ENCODE data around the gene PLS1. TPM values are rescaled to one million over a fixed set of nuclear protein-coding genes. Genes with fewer than 3 reads are reported as not detected.

The PLS1 gene
- total and polyA plus RNA-seq, 2 of the 8 experiments (the other 6 are each of a cell fraction or from before 2014, with no cell fraction given) = 18.7 to 44.7 TPM

DNA sequence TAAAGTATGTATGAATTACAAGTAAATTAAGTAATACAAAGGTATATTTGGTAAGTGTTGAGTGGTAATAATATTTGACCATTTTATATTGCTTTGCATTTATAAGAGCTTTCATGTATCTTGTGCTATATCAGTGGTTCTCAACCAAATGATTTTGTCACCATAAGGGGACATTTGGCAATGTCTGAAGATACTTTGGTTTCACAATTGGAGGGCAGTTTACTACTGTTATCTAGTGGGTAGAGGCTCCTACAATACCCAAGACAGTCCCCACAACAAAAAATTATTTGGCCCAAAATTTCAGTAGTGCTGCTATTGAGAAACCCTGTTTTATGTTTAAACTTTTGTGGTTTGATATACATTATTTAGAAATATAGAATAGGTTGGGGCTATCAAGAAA is 142.2 kb downstream of the PLS1 start:
- no peaks in the 10 kb centered on the region for H3K23me2 ChIP-seq (ENCODE audit: low read depth, low read length)
- H2BK12ac ChIP-seq (ENCODE audit: low read depth, low read length) = no peak overlapping the region
- no peak overlapping the region for H2BK5ac ChIP-seq (ENCODE audit: low read depth, low read length)
- no peak overlapping the region for H2BK15ac ChIP-seq (ENCODE audit: low read length)
- H3K27me3 ChIP-seq (replicated peaks in 1 of 4; ENCODE audit: control insufficient read depth in 3 of 4, extremely low read depth in 1 of 4, insufficient read depth in 3 of 4, low read length in 3 of 4) = peaks cover 0 to 1% (median 0%) of the 10 kb centered on the region in 4 experiments; a peak in 1 of 7 replicates
- H3K79me1 ChIP-seq (ENCODE audit: low read depth, low read length) = peaks cover 3% of the 10 kb centered on the region; the same call in 1 of the 2 replicates
- no peak for TF ChIP-seq RAD21 (IDR thresholded peaks at IDR 0.05 in 1 of 2, conservative IDR thresholded peaks at IDR 0.05 in 1 of 2; ENCODE audit: low read depth in 2 of 2, low read length in 2 of 2)
- no peak for TF ChIP-seq HDAC6 (IDR thresholded peaks at IDR 0.05; ENCODE audit: low read depth, low read length)
- no peak for TF ChIP-seq KDM1A (IDR thresholded peaks at IDR 0.05; ENCODE audit: borderline replicate concordance, low read length)
- TF ChIP-seq FOSL1 (IDR thresholded peaks at IDR 0.05; ENCODE audit: insufficient read depth, low read depth, low read length) = no peak
- TF ChIP-seq MAFK (IDR thresholded peaks at IDR 0.05; ENCODE audit: low read depth, low read length) = no peak
- TF ChIP-seq CHD2 (IDR thresholded peaks at IDR 0.05; ENCODE audit: low read length) = no peak
- no peak for TF ChIP-seq EGR1 (IDR thresholded peaks at IDR 0.05; ENCODE audit: borderline replicate concordance, low read depth, low read length)
- TF ChIP-seq POU5F1 (IDR thresholded peaks at IDR 0.05; ENCODE audit: low read depth, low read length) = no peak
- no peak for TF ChIP-seq POLR2A (IDR thresholded peaks at IDR 0.05; ENCODE audit: control extremely low read depth in 1 of 2, low read depth in 2 of 2, low read length in 2 of 2)
- TF ChIP-seq SP4 (IDR thresholded peaks at IDR 0.05; ENCODE audit: low read length) = no peak
- no peak for TF ChIP-seq CBX5 (IDR thresholded peaks at IDR 0.05; ENCODE audit: low read depth, low read length)
- no peak for TF ChIP-seq CEBPB (IDR thresholded peaks at IDR 0.05; ENCODE audit: low read depth, low read length)
- H3K27ac ChIP-seq (ENCODE audit: low read depth, low read length) = no peak overlapping the region
- no peak overlapping the region for H4K91ac ChIP-seq (replicated peaks; ENCODE audit: insufficient read length, low read length)
- no peak for FAIRE-seq
- no peak overlapping the region for H3K4me2 ChIP-seq (ENCODE audit: insufficient read depth in 1 of 2, low read depth in 2 of 2, low read length in 2 of 2)
- H3K56ac ChIP-seq (replicated peaks; ENCODE audit: insufficient read length, low read depth, low read length) = no peak overlapping the region
- no peak overlapping the region for H2AFZ ChIP-seq (ENCODE audit: low read length)
- no peak overlapping the region for H3K14ac ChIP-seq (ENCODE audit: insufficient read length)
- H2BK120ac ChIP-seq (replicated peaks; ENCODE audit: low read depth, low read length) = no peak overlapping the region
- peaks cover 1 to 3% of the 10 kb centered on the region in 2 experiments for H4K20me1 ChIP-seq (replicated peaks in 1 of 2; ENCODE audit: control insufficient read depth in 1 of 2, insufficient read depth in 2 of 2, low read length in 2 of 2)
- H3K36me3 ChIP-seq (ENCODE audit: control insufficient read depth in 2 of 4, insufficient read depth in 4 of 4, low read length in 3 of 4) = no peaks in the 10 kb centered on the region
- DNase-seq (ENCODE audit: low read depth in 1 of 2, low spot score in 2 of 2) = no peak
- no peak overlapping the region for H3K9ac ChIP-seq (replicated peaks in 1 of 4; ENCODE audit: extremely low read depth in 1 of 4, low read depth in 3 of 4, low read length in 3 of 4)
- H3K4me1 ChIP-seq (replicated peaks in 1 of 4; ENCODE audit: control insufficient read depth in 3 of 4, insufficient read depth in 4 of 4, low read length in 3 of 4) = peaks cover 0 to 3% (median 0%) of the 10 kb centered on the region in 4 experiments; a peak in 1 of 7 replicates
- H3K4ac ChIP-seq (replicated peaks; ENCODE audit: insufficient read length, low read depth, low read length) = no peak overlapping the region
- no peak overlapping the region for H4K8ac ChIP-seq (ENCODE audit: extremely low read depth, insufficient read depth, low read length)
- H3K79me2 ChIP-seq (ENCODE audit: control insufficient read depth in 1 of 2, insufficient read depth in 2 of 2, low read length in 2 of 2) = peaks cover 0 to 22% of the 10 kb centered on the region in 2 experiments; a peak in 2 of 4 replicates
- no peak overlapping the region for H2BK20ac ChIP-seq (ENCODE audit: low read length)
- H2AK5ac ChIP-seq (ENCODE audit: low read depth, low read length) = no peak overlapping the region
- H3K23ac ChIP-seq (ENCODE audit: insufficient read length) = no peak overlapping the region
- ChIA-PET CTCF (ENCODE audit: partially characterized antibody) (no interaction called here), POLR2A (ENCODE audit: partially characterized antibody) (no interaction called here)
- H3K4me3 ChIP-seq (ENCODE audit: extremely low read depth in 1 of 4, insufficient read depth in 2 of 4, low read depth in 3 of 4, low read length in 4 of 4) = no peak overlapping the region
- H3K9me3 ChIP-seq (ENCODE audit: insufficient read depth in 2 of 2, low read depth in 1 of 2, low read length in 1 of 2) = no peaks in the 10 kb centered on the region
- no peak overlapping the region for H3K18ac ChIP-seq (ENCODE audit: extremely low read depth, low read length)
- H4K5ac ChIP-seq (ENCODE audit: insufficient read length, low read depth, low read length) = no peak overlapping the region
